ENCODE data around the gene CRAMP1. TPM values are rescaled to one million over a fixed set of nuclear protein-coding genes. Genes with fewer than 3 reads are reported as not detected.

The CRAMP1 gene
- total RNA-seq, 1 experiment from 2014 or later: 22.9 TPM

- peaks cover 73% of the 10 kb centered on the region for H3K79me2 ChIP-seq (ENCODE audit: insufficient read depth, low read length)
- ATAC-seq (no peak), DNase-seq (ENCODE audit: low read depth, low spot score) (no peak)
- ChIA-PET POLR2A (no interaction called here), RAD21 (ENCODE audit: low non-redundant PET in 1 of 2, low total read pairs in 2 of 2, uncharacterized antibody in 2 of 2, unreplicated experiment in 2 of 2) (no interaction called here), CTCF (no interaction called here)
- no peak for TF ChIP-seq SRF (IDR thresholded peaks at IDR 0.05; ENCODE audit: low read depth)
- TF ChIP-seq, protein P1, sequence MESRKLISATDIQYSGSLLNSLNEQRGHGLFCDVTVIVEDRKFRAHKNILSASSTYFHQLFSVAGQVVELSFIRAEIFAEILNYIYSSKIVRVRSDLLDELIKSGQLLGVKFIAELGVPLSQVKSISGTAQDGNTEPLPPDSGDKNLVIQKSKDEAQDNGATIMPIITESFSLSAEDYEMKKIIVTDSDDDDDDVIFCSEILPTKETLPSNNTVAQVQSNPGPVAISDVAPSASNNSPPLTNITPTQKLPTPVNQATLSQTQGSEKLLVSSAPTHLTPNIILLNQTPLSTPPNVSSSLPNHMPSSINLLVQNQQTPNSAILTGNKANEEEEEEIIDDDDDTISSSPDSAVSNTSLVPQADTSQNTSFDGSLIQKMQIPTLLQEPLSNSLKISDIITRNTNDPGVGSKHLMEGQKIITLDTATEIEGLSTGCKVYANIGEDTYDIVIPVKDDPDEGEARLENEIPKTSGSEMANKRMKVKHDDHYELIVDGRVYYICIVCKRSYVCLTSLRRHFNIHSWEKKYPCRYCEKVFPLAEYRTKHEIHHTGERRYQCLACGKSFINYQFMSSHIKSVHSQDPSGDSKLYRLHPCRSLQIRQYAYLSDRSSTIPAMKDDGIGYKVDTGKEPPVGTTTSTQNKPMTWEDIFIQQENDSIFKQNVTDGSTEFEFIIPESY (IDR thresholded peaks at IDR 0.05; ENCODE audit: extremely low read depth, insufficient replicate concordance, low read length): no peak
- TF ChIP-seq SIN3A (IDR thresholded peaks at IDR 0.05; ENCODE audit: low read depth): no peak
- no peak for TF ChIP-seq JUND (IDR thresholded peaks at IDR 0.05)
- no peak for TF ChIP-seq MAX (IDR thresholded peaks at IDR 0.05)
- TF ChIP-seq, protein P2, sequence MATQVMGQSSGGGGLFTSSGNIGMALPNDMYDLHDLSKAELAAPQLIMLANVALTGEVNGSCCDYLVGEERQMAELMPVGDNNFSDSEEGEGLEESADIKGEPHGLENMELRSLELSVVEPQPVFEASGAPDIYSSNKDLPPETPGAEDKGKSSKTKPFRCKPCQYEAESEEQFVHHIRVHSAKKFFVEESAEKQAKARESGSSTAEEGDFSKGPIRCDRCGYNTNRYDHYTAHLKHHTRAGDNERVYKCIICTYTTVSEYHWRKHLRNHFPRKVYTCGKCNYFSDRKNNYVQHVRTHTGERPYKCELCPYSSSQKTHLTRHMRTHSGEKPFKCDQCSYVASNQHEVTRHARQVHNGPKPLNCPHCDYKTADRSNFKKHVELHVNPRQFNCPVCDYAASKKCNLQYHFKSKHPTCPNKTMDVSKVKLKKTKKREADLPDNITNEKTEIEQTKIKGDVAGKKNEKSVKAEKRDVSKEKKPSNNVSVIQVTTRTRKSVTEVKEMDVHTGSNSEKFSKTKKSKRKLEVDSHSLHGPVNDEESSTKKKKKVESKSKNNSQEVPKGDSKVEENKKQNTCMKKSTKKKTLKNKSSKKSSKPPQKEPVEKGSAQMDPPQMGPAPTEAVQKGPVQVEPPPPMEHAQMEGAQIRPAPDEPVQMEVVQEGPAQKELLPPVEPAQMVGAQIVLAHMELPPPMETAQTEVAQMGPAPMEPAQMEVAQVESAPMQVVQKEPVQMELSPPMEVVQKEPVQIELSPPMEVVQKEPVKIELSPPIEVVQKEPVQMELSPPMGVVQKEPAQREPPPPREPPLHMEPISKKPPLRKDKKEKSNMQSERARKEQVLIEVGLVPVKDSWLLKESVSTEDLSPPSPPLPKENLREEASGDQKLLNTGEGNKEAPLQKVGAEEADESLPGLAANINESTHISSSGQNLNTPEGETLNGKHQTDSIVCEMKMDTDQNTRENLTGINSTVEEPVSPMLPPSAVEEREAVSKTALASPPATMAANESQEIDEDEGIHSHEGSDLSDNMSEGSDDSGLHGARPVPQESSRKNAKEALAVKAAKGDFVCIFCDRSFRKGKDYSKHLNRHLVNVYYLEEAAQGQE (IDR thresholded peaks at IDR 0.05; ENCODE audit: low read depth): no peak
- H2AFZ ChIP-seq (ENCODE audit: low read depth, low read length, poor library complexity, severe bottlenecking): no peak overlapping the region
- H3K27me3 ChIP-seq (ENCODE audit: insufficient read depth, low read length): no peaks in the 10 kb centered on the region
- H3K9me2 ChIP-seq (ENCODE audit: insufficient read depth): no peaks in the 10 kb centered on the region
- intact Hi-C loops (cut with micrococcal nuclease): no loop called here
- H3K9ac ChIP-seq (ENCODE audit: low read length): no peak overlapping the region
- H3K4me3 ChIP-seq (replicated peaks in 1 of 2; ENCODE audit: low read depth in 1 of 2, low read length in 2 of 2): no peak overlapping the region
- H3K4me2 ChIP-seq (ENCODE audit: low read length): no peak overlapping the region
- BruUV-seq (replicated peaks): no TSS peak
- H3K27ac ChIP-seq (ENCODE audit: low read depth, low read length): no peak overlapping the region
- H3K4me1 ChIP-seq (ENCODE audit: control insufficient read depth in 1 of 2, insufficient read depth in 2 of 2, low read length in 2 of 2): peaks cover 11 to 20% of the 10 kb centered on the region in 2 experiments
- H4K20me1 ChIP-seq (ENCODE audit: insufficient read depth): peaks cover 3% of the 10 kb centered on the region; the same call in 1 of the 2 replicates
- no peaks in the 10 kb centered on the region for H3K9me3 ChIP-seq (ENCODE audit: control insufficient read depth in 1 of 2, insufficient read depth in 1 of 2, low read depth in 1 of 2, low read length in 2 of 2)
- no peaks in the 10 kb centered on the region for H3K36me3 ChIP-seq (ENCODE audit: control insufficient read depth in 1 of 2, insufficient read depth in 2 of 2, low read length in 2 of 2)
These were observed 96.6 kb downstream of the CRAMP1 start for GRCh38 chr16:1708768-1709180.
